Measurements from ENCODE around the gene EFHD1. TPM values are rescaled to one million over a fixed set of nuclear protein-coding genes. Genes with fewer than 3 reads are reported as not detected.
"Not testable (repeated sequence)": the region's sequence is repeated elsewhere in the genome, so short reads cannot be mapped to it uniquely, and the experiment has no call there.

EFHD1 gene
- total RNA-seq, 1 donor from 2014 or later: 26.9 TPM

DNA sequence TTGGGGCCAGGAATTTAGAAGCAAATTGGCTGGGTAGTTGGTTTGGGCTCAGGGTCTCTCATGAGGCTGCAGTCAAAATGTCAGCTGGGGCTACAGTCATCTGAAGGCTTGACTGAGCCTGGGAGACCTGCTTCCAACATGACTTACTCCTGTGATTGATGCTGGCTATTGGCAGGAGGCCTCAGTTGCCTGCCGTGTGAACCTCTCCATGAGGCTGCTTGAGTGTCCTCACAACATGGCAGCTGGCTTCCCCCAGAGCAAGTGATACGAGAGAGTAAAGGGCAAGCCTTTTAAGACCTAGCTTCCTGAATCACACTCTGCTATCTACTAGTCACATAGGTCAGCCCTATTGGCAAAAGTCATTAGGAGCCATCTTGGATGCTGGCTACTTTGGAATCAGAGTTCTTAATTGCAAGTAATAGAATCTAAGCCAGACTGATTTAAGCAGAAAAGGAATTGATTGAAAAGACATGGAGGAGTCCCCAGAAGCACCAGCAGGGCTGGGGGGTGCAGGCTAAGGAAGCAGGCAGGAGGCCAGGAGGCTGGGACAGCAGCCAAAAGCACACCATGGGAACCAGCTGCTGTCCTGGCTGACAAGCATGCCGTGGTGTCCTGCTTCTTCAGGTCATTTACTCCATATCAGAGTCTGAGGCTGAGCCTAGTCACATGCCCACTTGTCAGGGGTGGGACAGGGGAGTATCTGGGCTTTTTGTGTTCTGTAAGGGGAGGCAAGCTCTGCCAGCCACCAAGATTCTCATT is 55.9 kb downstream of the EFHD1 start:
- DNase-seq (ENCODE audit: low read depth): peak; percentile 53

DNA sequence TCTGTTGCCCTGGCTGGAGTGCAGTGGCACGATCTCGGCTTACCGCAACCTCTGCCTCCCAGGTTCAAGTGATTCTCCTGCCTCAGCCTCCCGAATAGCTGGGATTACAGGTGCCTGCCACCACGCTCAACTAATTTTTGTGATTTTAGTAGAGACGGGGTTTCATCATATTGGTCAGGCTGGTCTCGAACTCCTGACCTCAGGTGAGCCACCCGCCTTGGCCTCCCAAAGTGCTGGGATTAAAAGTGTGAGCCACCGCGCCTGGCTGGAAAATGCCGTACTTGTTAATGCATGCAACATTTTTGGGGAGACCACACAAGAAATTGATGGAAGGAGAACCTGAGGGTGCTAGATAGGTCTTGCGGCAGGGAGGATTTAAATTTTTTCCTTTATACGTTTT is 57.7 kb downstream of the EFHD1 start:
- DNase-seq (ENCODE audit: low read depth): not testable (repeated sequence)

DNA sequence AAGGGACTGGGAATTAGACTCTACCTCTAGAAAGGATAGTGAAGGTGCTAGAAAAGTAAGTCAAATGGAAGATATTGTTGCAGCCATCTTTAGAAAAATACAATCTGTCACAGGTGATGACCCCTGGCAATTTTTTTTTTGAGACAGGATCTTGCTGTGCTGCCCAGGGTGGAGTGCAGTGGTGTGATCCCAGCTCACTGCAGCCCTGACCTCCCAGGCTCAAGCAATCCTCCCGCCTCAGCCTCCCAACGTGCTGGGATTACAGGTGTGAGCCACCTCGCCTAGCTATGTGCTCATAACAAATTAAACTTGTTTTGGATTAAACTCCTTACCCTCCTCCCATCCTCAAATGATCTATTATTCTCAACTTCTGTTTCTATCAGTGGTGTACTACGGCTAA is 59.9 kb downstream of the EFHD1 start:
- no peak for DNase-seq (ENCODE audit: low read depth)

DNA sequence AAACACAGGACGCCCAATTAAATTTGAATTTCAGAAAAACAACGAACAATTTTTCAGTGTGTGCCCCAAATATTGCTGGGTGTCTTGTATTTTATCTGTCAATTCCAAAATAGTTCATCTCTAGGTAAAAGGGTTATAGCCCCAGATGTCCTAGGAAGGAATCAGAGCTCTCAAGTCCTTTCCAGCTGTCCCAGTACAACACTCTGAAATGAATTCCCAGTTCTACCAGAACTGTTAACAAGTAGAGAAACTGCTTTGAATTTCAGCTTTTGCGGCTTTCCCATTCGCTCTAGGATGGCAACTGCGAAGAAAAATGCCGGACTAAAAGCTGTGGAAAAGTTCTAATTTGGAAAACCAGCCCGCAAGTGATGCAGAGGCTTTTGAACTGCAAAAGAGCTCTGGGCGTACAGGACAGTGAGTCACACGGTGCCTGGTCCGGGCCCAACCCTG is 63.2 kb downstream of the EFHD1 start:
- DNase-seq (ENCODE audit: low read depth): no peak

DNA sequence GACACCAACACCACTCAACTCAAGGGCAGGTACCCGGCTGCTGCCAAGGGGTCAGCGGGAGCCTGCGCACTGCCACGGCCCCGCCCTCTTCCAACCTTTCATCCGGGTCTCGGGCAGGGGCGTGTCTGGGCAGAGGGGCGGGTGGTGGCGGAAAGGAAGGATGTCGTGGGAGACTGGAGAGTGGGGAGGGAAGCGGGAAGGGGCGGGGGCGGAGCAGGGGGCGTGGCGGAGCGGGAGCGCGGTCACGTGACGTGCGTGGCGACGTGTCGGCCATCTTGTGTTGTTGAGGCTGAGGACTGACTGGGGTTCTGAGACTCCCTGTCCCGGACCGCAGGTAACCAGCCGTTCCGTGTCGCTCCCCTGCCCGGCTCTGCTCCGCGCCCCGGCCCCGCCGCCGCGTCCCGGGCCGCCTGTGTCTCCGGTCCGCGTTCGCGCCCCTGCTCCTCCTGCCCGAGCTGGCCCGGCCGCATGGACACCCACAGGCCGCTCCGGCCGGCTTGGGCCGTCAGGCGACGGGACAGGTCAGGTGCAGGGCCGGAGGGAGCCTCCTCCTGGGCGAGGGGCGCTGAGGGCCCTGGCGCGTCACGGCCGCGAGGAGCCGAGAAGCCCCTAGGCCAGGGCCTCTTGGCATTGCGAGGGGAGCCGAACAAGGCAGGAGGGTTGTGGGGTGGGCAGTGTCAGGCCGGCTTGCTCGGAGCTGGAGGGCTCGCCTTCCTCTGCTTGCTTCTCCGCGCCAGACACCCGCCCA is 63.8 kb downstream of the EFHD1 start, which contains the start of gene GIGYF2:
Gene GIGYF2 (plus strand): TSS at position 273 of the 748 bp plus-strand sequence. CDS start 37,867 bp downstream, outside the sequence.
- peak; percentile 88 for DNase-seq (ENCODE audit: low read depth)

DNA sequence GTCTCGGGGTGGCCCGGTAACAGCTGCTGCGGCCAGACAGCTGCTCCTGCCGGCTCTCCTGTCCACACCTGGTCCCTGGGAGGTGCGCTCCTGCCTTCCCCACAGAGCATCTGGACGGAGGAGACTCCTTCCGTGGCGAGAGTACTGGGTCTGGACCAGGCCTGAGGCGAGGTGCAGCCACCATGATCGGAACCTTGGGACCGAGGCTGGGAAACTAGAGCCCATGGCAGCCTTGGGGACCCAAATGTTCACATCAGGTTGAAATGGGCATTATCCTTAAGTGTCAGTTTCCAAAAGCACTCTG is 64.4 kb downstream of the EFHD1 start:
- no peak for DNase-seq (ENCODE audit: low read depth)

DNA sequence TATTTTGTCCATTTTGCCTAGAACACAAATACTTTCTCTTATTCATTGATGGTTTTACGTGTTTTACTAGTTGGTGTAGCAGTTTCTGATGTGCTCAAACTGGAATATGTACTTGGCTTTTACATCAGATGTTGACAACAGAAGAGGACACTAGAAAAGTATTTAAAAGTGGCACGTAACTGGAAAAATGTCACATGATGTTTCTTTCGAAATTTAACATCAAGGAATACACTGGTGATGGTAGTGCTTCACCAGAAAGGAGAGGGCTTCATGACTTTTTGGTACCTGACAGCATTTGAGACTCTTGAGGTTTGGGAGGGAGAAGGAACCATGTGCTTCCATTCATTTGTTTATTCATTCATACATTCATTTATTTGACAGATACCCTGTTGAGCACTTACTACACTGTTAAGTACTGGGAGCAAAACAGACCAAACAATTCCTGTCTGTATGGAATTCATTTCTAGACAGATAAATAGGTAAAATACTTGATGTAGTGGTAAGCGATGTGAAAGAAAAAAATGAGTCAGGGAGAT is 65.2 kb downstream of the EFHD1 start:
- DNase-seq (ENCODE audit: low read depth): no peak

DNA sequence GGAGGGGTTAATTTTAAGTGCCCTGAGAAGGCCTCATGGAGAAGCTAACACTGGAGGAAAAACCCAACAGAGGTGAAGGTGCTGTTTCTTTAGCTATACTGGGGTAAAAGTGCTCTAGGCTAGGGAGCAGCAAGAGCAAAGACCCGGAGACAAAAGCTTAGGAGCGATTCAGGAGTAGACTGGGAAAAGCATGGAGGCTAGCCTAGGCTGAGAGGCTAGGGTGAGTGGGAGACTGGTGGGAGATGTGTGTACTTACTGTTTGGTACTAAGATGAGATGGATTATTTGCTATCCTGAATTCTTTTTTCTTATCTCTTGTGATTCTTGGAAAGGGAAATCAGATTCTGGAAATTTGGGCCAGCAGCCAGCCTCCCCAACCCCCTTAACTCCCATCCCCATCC is 65.7 kb downstream of the EFHD1 start:
- DNase-seq (ENCODE audit: low read depth): peak; percentile 17

DNA sequence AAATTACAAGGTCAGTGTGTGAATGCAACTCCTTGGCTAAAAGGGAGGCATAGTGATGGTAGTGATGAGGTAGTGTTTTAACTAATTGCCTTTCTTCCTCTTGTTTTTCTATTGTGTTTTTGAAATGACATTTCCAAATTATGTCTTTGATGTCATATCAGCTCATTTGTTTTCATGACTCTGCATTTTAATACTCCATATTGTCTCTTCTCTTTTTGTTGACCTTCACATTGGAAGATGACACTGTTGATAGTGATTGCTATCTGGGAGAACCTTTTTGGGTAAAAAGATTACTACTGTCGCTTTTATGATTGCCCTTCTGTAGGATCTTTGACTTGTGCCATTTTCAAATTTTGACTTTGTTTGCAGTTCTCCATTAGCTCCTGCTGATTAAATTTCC is 66.8 kb downstream of the EFHD1 start:
- no peak for DNase-seq (ENCODE audit: low read depth)

DNA sequence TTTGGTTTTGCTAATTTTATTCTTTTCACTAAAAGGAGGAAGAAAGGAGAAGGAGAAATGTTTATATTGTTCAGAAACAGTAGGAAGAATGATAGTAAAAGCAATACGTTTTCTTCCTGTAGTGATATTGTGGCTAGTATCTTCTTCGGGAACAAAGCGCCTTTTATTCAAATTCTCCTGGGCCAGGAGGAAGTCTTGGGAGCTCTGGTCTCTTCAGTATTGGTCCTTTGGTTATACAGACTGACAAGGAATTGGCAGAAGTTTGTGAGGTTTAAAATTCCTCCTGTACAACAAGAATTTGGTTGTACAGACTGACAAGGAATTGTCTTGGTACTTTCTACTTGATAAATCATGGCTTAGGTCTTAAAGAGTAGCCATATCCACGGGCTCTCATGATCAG is 73.7 kb downstream of the EFHD1 start:
- DNase-seq (ENCODE audit: low read depth): no peak

DNA sequence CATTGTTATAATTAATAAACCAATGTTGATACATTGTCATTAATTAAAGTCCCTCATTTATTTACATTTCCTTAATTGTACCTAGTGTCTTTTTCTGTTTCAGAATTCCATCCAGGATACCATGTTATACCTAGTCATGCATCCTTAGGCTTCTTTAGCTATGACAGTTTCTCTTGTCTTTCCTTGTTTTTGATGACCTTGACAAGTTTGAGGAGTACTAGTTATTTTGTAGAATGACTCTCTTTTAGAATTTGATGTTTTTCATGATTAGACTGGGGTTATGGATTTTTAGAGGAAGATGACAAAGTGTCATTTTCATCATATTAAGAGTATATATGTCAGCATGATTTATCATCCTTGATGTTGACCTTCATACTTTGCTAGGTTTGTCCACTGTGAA is 80.1 kb downstream of the EFHD1 start:
- DNase-seq (ENCODE audit: low read depth): no peak

DNA sequence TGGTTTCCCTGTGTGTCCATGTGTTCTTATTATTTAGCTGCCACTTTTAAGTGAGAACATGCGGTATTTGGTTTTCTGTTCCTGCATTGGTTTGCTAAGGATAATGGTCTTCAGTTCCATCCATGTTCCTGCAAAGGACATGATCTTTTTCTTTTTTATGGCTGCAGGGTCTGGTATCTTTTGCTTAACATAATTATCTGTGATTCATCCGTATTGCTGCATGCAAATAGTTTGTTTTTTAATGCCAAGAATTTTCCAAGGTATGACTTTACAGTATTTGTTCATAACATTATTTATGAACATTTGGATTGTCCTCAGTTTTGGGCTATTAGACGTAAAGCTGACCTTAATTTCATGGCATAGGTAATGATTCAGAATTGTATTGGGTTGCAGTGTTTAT is 81.6 kb downstream of the EFHD1 start:
- no peak for DNase-seq (ENCODE audit: low read depth)

DNA sequence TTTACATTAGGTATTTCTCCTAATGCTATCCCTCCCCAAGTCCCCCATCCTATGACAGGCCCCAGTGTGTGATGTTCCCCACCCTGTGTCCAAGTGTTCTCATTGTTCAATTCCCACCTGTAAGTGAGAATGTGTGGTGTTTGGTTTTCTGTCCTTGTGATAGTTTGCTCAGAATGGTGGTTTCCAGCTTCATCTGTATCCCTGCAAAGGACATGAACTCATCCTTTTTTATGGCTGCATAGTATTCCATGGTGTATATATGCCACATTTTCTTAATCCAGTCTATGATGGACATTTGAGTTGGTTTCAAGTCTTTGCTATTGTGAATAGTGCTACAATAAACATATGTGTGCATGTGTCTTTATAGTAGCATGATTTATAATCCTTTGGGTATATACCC is 86.7 kb downstream of the EFHD1 start:
- DNase-seq (ENCODE audit: low read depth): not testable (repeated sequence)

DNA sequence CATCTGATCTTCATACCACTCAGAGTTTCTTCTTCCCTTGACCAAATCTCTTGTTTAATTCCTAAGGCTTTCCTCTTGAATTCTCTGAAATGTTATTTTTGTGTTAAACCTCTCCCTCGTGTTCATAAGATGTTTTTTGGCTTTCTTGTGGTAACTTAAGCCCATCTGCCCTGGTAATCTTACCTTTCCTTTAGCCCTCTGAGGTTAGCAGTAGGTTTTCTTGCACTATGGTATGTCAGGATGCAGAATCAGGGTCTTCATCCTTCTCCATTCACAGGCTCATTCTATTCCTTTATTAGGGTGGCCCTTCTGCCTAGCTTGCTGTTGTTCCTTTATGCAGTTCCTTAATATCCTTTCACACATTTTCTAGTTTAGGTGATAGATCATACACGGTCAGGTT is 87.9 kb downstream of the EFHD1 start:
- DNase-seq (ENCODE audit: low read depth): no peak

DNA sequence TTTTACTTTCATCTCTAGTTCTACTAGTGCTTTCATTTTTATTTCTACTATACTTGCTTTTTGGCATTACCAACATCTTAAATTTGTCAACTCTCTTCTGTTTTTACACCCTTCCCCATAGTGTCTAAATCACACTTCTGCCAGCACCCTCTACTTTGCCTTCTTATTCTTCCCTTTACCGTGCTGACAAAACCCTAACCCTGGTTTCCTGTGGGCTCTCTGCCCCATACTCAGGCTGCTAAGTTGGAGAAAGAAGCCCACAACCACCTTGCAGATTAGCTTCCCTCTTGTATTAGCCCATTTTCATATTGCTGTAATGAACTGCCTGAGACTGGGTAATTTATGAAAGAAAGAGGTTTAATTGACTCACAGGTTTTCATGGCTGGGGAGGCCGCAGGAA is 88.5 kb downstream of the EFHD1 start:
- DNase-seq (ENCODE audit: low read depth): no peak

DNA sequence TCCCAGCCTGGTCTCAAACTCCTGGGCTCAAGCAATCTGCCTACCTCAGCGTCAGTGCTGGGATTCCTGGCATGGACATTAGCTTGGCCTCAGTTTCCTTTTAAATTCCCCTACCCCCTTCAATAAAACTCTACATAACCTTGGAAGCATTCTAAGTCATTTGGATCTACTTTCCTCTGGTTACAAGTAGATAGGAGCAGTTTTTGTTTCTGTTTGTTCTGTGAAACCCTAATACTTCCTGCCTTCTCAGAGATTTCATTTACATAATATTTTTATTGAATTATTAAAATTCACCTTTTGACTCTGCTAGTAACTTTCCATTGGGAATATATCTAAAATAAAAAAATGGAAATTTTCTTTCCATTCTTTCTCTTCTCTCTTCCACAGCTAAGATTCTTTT is 89.6 kb downstream of the EFHD1 start:
- DNase-seq (ENCODE audit: low read depth): no peak

DNA sequence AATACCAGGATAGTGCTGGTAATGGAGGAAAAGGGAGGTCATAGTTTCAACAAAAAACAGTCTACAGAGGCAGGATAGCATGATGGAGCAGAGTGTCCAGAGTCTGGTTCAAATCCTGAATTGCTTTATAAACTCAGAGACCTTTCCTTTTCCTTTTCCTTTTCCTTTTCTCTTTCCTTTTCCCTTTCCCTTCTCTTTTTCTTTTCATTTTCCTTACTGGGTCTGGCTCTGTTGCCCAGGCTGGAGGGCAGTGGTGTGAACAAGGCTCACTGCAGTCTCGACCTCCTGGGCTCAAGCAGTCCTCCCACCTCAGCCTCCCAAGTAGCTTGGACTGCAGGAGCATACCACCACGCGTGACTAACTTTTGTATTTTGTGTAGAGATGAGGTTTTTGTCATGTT is 95.4 kb downstream of the EFHD1 start:
- DNase-seq (ENCODE audit: low read depth): no peak

DNA sequence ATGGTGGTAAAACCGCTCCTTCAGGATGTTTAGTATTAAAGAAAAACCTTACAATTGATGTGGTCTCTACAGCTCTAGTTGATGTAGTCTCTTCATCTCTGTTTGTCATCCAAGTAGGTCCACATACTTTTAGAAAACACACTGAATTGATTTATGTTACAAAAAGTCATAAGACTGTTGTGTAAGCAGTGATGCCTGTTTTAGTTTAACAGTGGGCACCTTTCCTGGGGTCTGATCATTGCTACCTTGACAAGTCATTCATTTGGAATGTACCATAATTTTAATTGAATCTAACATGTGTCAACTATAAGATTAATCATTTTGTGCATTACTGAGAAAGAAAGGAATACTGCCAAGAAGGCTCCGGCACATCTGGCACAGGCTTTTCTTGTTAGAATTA is 98.1 kb downstream of the EFHD1 start:
- DNase-seq (ENCODE audit: low read depth): peak; percentile 53

Other genes starting within 250 kb of the EFHD1 start
- gene ALPG, start 226.8 kb upstream of the EFHD1 start, total RNA-seq: not detected in 2 replicates
- not detected in 2 replicates for gene ALPI, start 177.5 kb upstream of the EFHD1 start, total RNA-seq
- 0.65 TPM in 1 of 2 replicates, not detected in the other for gene ECEL1, start 145.8 kb upstream of the EFHD1 start, total RNA-seq
- not detected in 2 replicates for gene PRSS56, start 113.2 kb upstream of the EFHD1 start, total RNA-seq
- gene CHRND, start 107.4 kb upstream of the EFHD1 start, total RNA-seq: not detected in 2 replicates
- not detected in 2 replicates for gene CHRNG, start 93.9 kb upstream of the EFHD1 start, total RNA-seq
- 2.3 and 3.4 TPM in 2 replicates for gene TIGD1, start 83.0 kb upstream of the EFHD1 start, total RNA-seq
- 60.0 and 179 TPM in 2 replicates for gene EIF4E2, start 82.9 kb upstream of the EFHD1 start, total RNA-seq
- 33.7 and 70.3 TPM in 2 replicates for gene GIGYF2, start 63.7 kb downstream of the EFHD1 start, total RNA-seq
- 0.20 TPM in 1 of 2 replicates, not detected in the other for gene KCNJ13, start 143.0 kb downstream of the EFHD1 start, total RNA-seq
- gene SNORC, start 236.7 kb downstream of the EFHD1 start, total RNA-seq: 0.69 and 2.1 TPM in 2 replicates